PC-9 (cell line): ENCODE data around the gene KIAA1217. TPM values are rescaled to one million over a fixed set of nuclear protein-coding genes. Genes with fewer than 3 reads are reported as not detected.

Experiments
- BruUV-seq: library from RNA; stranded (reverse); fragments of 400-500 nt; replicated peaks from 2 replicates; lab custom pipeline; 2021; lab: Mats Ljungman, UMichigan
- CTCF ChIA-PET: fragments of 300-600 bp; sonication (Branson Sonifier 250); formaldehyde crosslinking; loops from one replicate; lab custom pipeline; 2022; ENCODE audit warnings: antibody characterized with exemption; lab: Charles Lee
- POLR2A ChIA-PET: fragments of 300-600 bp; sonication (Branson Sonifier 250); formaldehyde crosslinking; loops from one replicate; lab custom pipeline; 2022; ENCODE audit warnings: antibody characterized with exemption; ENCODE audit not compliant: unreplicated experiment; lab: Charles Lee
- DNase-seq, 2 experiments: peaks; one replicate each; pipeline versions ENCODE4 v3.0.0 to v3.0.0-alpha.2; 2015 to 2022; ENCODE audit warnings: mixed read lengths in 1 of 2
- H2AFZ ChIP-seq: fragments of 200-600 bp; sonication (generic); 2 replicates; pipeline ENCODE4 v1.8.1; 2017; ENCODE audit warnings: antibody characterized with exemption
- H3F3A ChIP-seq: fragments of 200-600 bp; sonication (generic); 2 replicates; pipeline ENCODE4 v1.8.1; 2017; ENCODE audit warnings: antibody characterized with exemption, mild to moderate bottlenecking, low read depth; ENCODE audit not compliant: insufficient read depth
- H3K27ac ChIP-seq: fragments of 200-600 bp; sonication (generic); 2 replicates; pipeline ENCODE4 v1.6.1; 2016; ENCODE audit warnings: mixed run types
- H3K27me3 ChIP-seq: fragments of 200-600 bp; sonication (generic); 2 replicates; pipeline ENCODE4 v1.6.1; 2016; ENCODE audit warnings: low read depth, mixed run types; ENCODE audit not compliant: insufficient read depth
- H3K36me3 ChIP-seq: fragments of 200-600 bp; sonication (generic); 2 replicates; pipeline ENCODE4 v1.6.1; 2016; ENCODE audit warnings: low read depth, mixed run types
- H3K4me1 ChIP-seq: fragments of 200-600 bp; sonication (generic); replicated peaks from 2 replicates; pipeline ENCODE4 v1.6.1; 2016; ENCODE audit warnings: mixed run types; ENCODE audit not compliant: insufficient read depth
- H3K4me2 ChIP-seq: fragments of 200-600 bp; sonication (generic); 2 replicates; pipeline ENCODE4 v1.6.1; 2017; ENCODE audit warnings: mixed run types
- H3K4me3 ChIP-seq: fragments of 200-600 bp; sonication (generic); 2 replicates; pipeline ENCODE4 v1.6.1; 2016; ENCODE audit warnings: mixed run types
- H3K79me2 ChIP-seq: fragments of 200-600 bp; sonication (generic); 2 replicates; pipeline ENCODE4 v1.6.1; 2017; ENCODE audit warnings: low read depth, mixed run types
- H3K9me2 ChIP-seq: fragments of 200-600 bp; sonication (generic); 2 replicates; pipeline ENCODE4 v1.8.1; 2017; ENCODE audit warnings: mild to moderate bottlenecking; ENCODE audit not compliant: insufficient read depth
- H3K9me3 ChIP-seq: fragments of 200-600 bp; sonication (generic); 2 replicates; pipeline ENCODE4 v1.8.1; 2016; ENCODE audit warnings: low read depth; ENCODE audit not compliant: insufficient read depth
- H4K20me1 ChIP-seq: fragments of 200-600 bp; sonication (generic); 2 replicates; pipeline ENCODE4 v1.8.1; 2017; ENCODE audit not compliant: insufficient read depth
- CTCF ChIP-seq: fragments of 200-600 bp; sonication (generic); conservative IDR thresholded peaks from 2 replicates; pipeline ENCODE4 v1.6.1; 2017; ENCODE audit warnings: mixed run types, antibody characterized with exemption, mild to moderate bottlenecking, moderate library complexity
- EZH2 ChIP-seq: fragments of 200-600 bp; sonication (generic); IDR thresholded peaks from 2 replicates; pipeline ENCODE4 v1.8.0; 2017; ENCODE audit warnings: antibody characterized with exemption, low read depth
- intact Hi-C: fragments of 100-400 bp; cut with micrococcal nuclease; formaldehyde crosslinking; loops from one replicate; pipeline ENCODE4 v1.10.0; 2022; ENCODE audit not compliant: unreplicated experiment
- total RNA-seq: library from RNA; stranded (reverse); gene quantifications from 2 replicates; pipeline ENCODE4 v1.2.3, GENCODE V29; 2021

KIAA1217 gene
- total RNA-seq, 1 experiment from 2014 or later, result 41.1 TPM

- no TSS peak for BruUV-seq
- no peaks in the 10 kb centered on the region for H3K27me3 ChIP-seq
- H3K27ac ChIP-seq, result no peak overlapping the region
- no peaks in the 10 kb centered on the region for H3K36me3 ChIP-seq
- no peaks in the 10 kb centered on the region for H3K9me3 ChIP-seq
- no peaks in the 10 kb centered on the region for H3K79me2 ChIP-seq
- intact Hi-C loops, result loop anchor here (1.0 kb wide), 1 partner anchor 19 kb away; no protein-coding TSS in a partner anchor
- H3K4me3 ChIP-seq, result no peak overlapping the region
- peaks cover 19% of the 10 kb centered on the region for H3K4me1 ChIP-seq
- H3K4me2 ChIP-seq, result no peak overlapping the region
- no peaks in the 10 kb centered on the region for H4K20me1 ChIP-seq
- peaks cover 14% of the 10 kb centered on the region for H3F3A ChIP-seq
- TF ChIP-seq EZH2, result no peak
- no peak for TF ChIP-seq CTCF
- DNase-seq, result peak in 1 of 2 experiments; percentile 62
- ChIA-PET CTCF (no interaction called here), POLR2A (no interaction called here)
- no peaks in the 10 kb centered on the region for H3K9me2 ChIP-seq
- no peak overlapping the region for H2AFZ ChIP-seq
Observed at GRCh38 chr10:24456322-24456721, 247.4 kb downstream of the KIAA1217 start.

- no peaks in the 10 kb centered on the region for H3K36me3 ChIP-seq
- peaks cover 23% of the 10 kb centered on the region for H3K4me1 ChIP-seq
- ChIA-PET CTCF (no interaction called here), POLR2A (interaction anchor here (0.6 kb wide), 1 partner anchor 25 kb away, joined by 6 read pairs; no protein-coding TSS in a partner anchor)
- no peak overlapping the region for H3K4me3 ChIP-seq
- H3F3A ChIP-seq, result peaks cover 14% of the 10 kb centered on the region
- TF ChIP-seq CTCF (no peak), EZH2 (no peak)
- peak overlapping the region; percentile 58 for H3K4me2 ChIP-seq
- H2AFZ ChIP-seq, result peak overlapping the region; percentile 6; the same call in 1 of the 2 replicates
- DNase-seq, result peak; percentile 79 to 83
- intact Hi-C loops, result no loop called here
- H3K79me2 ChIP-seq, result no peaks in the 10 kb centered on the region
- H3K27me3 ChIP-seq, result no peaks in the 10 kb centered on the region
- H3K9me2 ChIP-seq, result no peaks in the 10 kb centered on the region
- H3K9me3 ChIP-seq, result no peaks in the 10 kb centered on the region
- no TSS peak for BruUV-seq
- peak overlapping the region; percentile 73 for H3K27ac ChIP-seq
- H4K20me1 ChIP-seq, result no peaks in the 10 kb centered on the region
Observed at GRCh38 chr10:24457661-24458318, 248.9 kb downstream of the KIAA1217 start.

- Histone ChIP-seq H3K9me2 (no peaks in the 10 kb centered on the region), H3K9me3 (no peaks in the 10 kb centered on the region; the same call in 1 of the 2 replicates), H3K36me3 (no peaks in the 10 kb centered on the region), H3K4me1 (peaks cover 44% of the 10 kb centered on the region), H4K20me1 (no peaks in the 10 kb centered on the region), H3K4me2 (no peak overlapping the region), H2AFZ (no peak overlapping the region), H3K27me3 (no peaks in the 10 kb centered on the region), H3K4me3 (no peak overlapping the region), H3F3A (peaks cover 32% of the 10 kb centered on the region), H3K79me2 (no peaks in the 10 kb centered on the region), H3K27ac (no peak overlapping the region)
- TF ChIP-seq EZH2 (no peak), CTCF (no peak)
- ChIA-PET CTCF (no interaction called here), POLR2A (no interaction called here)
- no TSS peak for BruUV-seq
- intact Hi-C loops, result loop anchor here (10.0 kb wide), 1 partner anchor 205 kb away; no protein-coding TSS in a partner anchor
- DNase-seq, result no peak
Observed at GRCh38 chr10:24459836-24460235, 250.9 kb downstream of the KIAA1217 start.
